Karpas-422 (cell line): Measurements from ENCODE around the gene IL17REL. TPM values are rescaled to one million over a fixed set of nuclear protein-coding genes. Genes with fewer than 3 reads are reported as not detected.
A peak's percentile ranks its signal among the peaks of the same experiment; 100 is the strongest.

Source experiments
- DNase-seq: peaks from one replicate; pipeline ENCODE4 v3.0.0-alpha.2; 2015
- H2AFZ ChIP-seq: fragments of 200-600 bp; sonication (generic); 2 replicates; pipeline ENCODE4 v1.6.1; 2014; ENCODE audit warnings: antibody characterized with exemption, low read length, mixed read lengths
- H3K27ac ChIP-seq: fragments of 200-600 bp; sonication (generic); 2 replicates; pipeline ENCODE4 v1.5.1; 2014; ENCODE audit warnings: mild to moderate bottlenecking, low read length, moderate library complexity
- H3K27me3 ChIP-seq: fragments of 200-600 bp; sonication (generic); 2 replicates; pipeline ENCODE4 v1.6.1; 2014; ENCODE audit warnings: low read length, mixed read lengths
- H3K36me3 ChIP-seq: fragments of 200-600 bp; sonication (generic); 2 replicates; pipeline ENCODE4 v1.6.1; 2014; ENCODE audit warnings: low read length, mixed read lengths; ENCODE audit not compliant: insufficient read depth
- H3K4me1 ChIP-seq: fragments of 200-600 bp; sonication (generic); 2 replicates; pipeline ENCODE4 v1.6.1; 2014; ENCODE audit warnings: mild to moderate bottlenecking, low read length, mixed read lengths
- H3K4me2 ChIP-seq: fragments of 200-600 bp; sonication (generic); 2 replicates; pipeline ENCODE4 v1.6.1; 2014; ENCODE audit warnings: low read length, low read depth, mild to moderate bottlenecking; ENCODE audit not compliant: poor library complexity, severe bottlenecking
- H3K4me3 ChIP-seq: fragments of 200-600 bp; sonication (generic); 2 replicates; pipeline ENCODE4 v1.5.1; 2014; ENCODE audit warnings: mild to moderate bottlenecking, antibody characterized with exemption, low read length, mixed read lengths
- H3K79me2 ChIP-seq: fragments of 200-600 bp; sonication (generic); 2 replicates; pipeline ENCODE4 v1.6.1; 2014; ENCODE audit warnings: mild to moderate bottlenecking, low read length, mixed read lengths
- H3K9ac ChIP-seq: fragments of 200-600 bp; sonication (generic); 2 replicates; pipeline ENCODE4 v1.6.0; 2014; ENCODE audit warnings: low read length
- H3K9me2 ChIP-seq: fragments of 200-600 bp; sonication (generic), shearing (Covaris generic); replicated peaks from 2 replicates; pipeline ENCODE4 v1.6.0; 2014; ENCODE audit warnings: mild to moderate bottlenecking, low read length, moderate library complexity; ENCODE audit not compliant: insufficient read depth
- H3K9me3 ChIP-seq: fragments of 300-700, 200-600 bp; sonication (generic); 2 replicates; pipeline ENCODE4 v1.6.1; 2014; ENCODE audit warnings: low read length, mixed read lengths
- H4K20me1 ChIP-seq: fragments of 200-600 bp; sonication (generic); 2 replicates; pipeline ENCODE4 v1.6.1; 2014; ENCODE audit warnings: mild to moderate bottlenecking, antibody characterized with exemption, low read length, low read depth; ENCODE audit not compliant: insufficient read depth
- total RNA-seq: library from RNA; depleted of rRNA; stranded (reverse); fragments of >200 nt; shearing (Covaris generic); gene quantifications from 2 replicates; pipeline ENCODE4 v1.2.3, GENCODE V29; 2014; ENCODE audit warnings: low replicate concordance

Gene IL17REL
- total RNA-seq, 1 experiment from 2014 or later, result not detected

DNA sequence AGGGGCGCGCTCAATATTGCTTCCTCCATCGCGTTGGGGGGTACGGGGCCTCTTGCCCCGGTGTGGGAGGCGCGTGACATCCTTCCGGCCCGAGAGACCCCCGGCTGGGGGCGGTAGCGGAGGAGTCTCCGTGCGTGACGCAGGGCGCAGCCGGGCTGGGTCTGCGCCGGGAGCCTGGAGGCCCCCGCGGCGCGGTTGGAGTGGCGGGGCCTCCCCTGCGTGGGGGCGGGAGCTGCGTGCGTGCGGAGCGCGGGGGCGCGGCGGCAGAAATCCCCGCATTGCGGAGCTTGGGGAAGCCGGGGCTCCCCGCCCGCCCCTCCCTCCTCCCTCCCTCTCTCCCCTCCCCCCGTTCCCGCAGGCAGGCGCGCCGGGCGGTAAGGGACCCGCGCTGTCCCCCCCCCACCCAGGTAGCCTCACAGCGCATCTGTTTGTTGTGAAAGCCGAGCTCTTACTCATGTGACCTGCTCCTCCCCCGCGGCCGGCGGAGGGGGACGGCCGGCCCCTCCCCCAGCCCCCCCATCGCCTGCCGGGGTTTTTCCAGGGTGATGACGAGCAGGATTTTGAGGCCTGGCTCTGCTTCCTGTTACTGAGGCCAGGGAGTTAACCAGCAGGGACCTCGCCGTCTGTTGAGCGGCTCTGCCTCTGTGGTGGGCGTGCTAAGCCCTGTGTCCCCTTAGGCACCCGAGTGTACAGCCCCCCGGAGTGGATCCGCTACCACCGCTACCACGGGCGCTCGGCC lies 50.4 kb downstream of the IL17REL start:
- peak overlapping the region; percentile 86 for H3K4me3 ChIP-seq
- no peaks in the 10 kb centered on the region for H3K9me3 ChIP-seq
- H3K9me2 ChIP-seq, result no peaks in the 10 kb centered on the region
- peak overlapping the region; percentile 91 for H3K9ac ChIP-seq
- peaks cover 52% of the 10 kb centered on the region for H4K20me1 ChIP-seq
- DNase-seq, result peak; percentile 56
- H2AFZ ChIP-seq, result no peak overlapping the region
- H3K36me3 ChIP-seq, result peaks cover 15% of the 10 kb centered on the region
- no peaks in the 10 kb centered on the region for H3K27me3 ChIP-seq
- H3K79me2 ChIP-seq, result peaks cover 7% of the 10 kb centered on the region
- peaks cover 33% of the 10 kb centered on the region for H3K4me1 ChIP-seq
- no peak overlapping the region for H3K27ac ChIP-seq
- peak overlapping the region; percentile 78 for H3K4me2 ChIP-seq

DNA sequence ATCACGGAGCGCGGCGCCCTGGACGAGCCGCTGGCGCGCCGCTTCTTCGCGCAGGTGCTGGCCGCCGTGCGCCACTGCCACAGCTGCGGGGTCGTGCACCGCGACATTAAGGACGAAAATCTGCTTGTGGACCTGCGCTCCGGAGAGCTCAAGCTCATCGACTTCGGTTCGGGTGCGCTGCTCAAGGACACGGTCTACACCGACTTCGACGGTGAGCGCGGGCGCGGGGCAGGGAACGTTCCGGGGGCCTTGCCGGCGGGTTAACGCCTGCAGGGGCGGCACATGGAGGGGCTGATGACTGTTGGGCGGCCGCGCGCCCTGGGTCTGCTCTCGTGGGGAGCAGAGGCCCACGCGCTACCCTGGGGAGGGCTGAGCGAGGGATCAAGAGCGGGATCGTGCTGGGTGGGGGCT lies 51.0 kb downstream of the IL17REL start:
- Histone ChIP-seq H3K9me2 (no peaks in the 10 kb centered on the region), H3K79me2 (peaks cover 7% of the 10 kb centered on the region), H2AFZ (no peak overlapping the region), H3K4me1 (peaks cover 27% of the 10 kb centered on the region), H3K4me2 (peak overlapping the region; percentile 78), H3K27me3 (no peaks in the 10 kb centered on the region), H3K4me3 (peak overlapping the region; percentile 86), H3K9me3 (no peaks in the 10 kb centered on the region), H3K27ac (no peak overlapping the region), H3K9ac (peak overlapping the region; percentile 91), H3K36me3 (peaks cover 15% of the 10 kb centered on the region), H4K20me1 (peaks cover 47% of the 10 kb centered on the region)
- no peak for DNase-seq

- H3K4me1 ChIP-seq, result peaks cover 26% of the 10 kb centered on the region
- H4K20me1 ChIP-seq, result peaks cover 44% of the 10 kb centered on the region
- peak overlapping the region; percentile 86 for H3K4me3 ChIP-seq
- H3K9me3 ChIP-seq, result no peaks in the 10 kb centered on the region
- DNase-seq, result peak; percentile 75
- peaks cover 15% of the 10 kb centered on the region for H3K36me3 ChIP-seq
- H3K9me2 ChIP-seq, result no peaks in the 10 kb centered on the region
- peaks cover 7% of the 10 kb centered on the region for H3K79me2 ChIP-seq
- no peak overlapping the region; the same call in 1 of the 2 replicates for H2AFZ ChIP-seq
- no peaks in the 10 kb centered on the region for H3K27me3 ChIP-seq
- H3K27ac ChIP-seq, result no peak overlapping the region
- H3K4me2 ChIP-seq, result peak overlapping the region; percentile 78
- H3K9ac ChIP-seq, result peak overlapping the region; percentile 91
Observed at GRCh38 chr22:49961005-49961600, 51.5 kb downstream of the IL17REL start.

GRCh38 chr22:49960159-49961004 lies 52.2 kb downstream of the IL17REL start, which contains the start of gene PIM3:
Gene PIM3 (plus strand): TSS chr22:49960772. CDS start chr22:49960948, 176 bp downstream.
- H3K27ac ChIP-seq, result no peak within 1 kb of the TSS
- H3K27me3 ChIP-seq, result no peaks in the 10 kb centered on the region
- peaks cover 7% of the 10 kb centered on the region for H3K79me2 ChIP-seq
- peak; percentile 98 for DNase-seq
- peaks cover 39% of the 10 kb centered on the region for H4K20me1 ChIP-seq
- peaks cover 26% of the 10 kb centered on the region for H3K4me1 ChIP-seq
- peak within 1 kb of the TSS; percentile 86 for H3K4me3 ChIP-seq
- H2AFZ ChIP-seq, result peak within 1 kb of the TSS; percentile 26
- H3K9ac ChIP-seq, result peak within 1 kb of the TSS; percentile 91
- no peaks in the 10 kb centered on the region for H3K9me3 ChIP-seq
- H3K9me2 ChIP-seq, result no peaks in the 10 kb centered on the region
- peaks cover 15% of the 10 kb centered on the region for H3K36me3 ChIP-seq
- peak within 1 kb of the TSS; percentile 86 for H3K4me2 ChIP-seq

- Histone ChIP-seq H3K27ac (no peak overlapping the region), H3K27me3 (no peaks in the 10 kb centered on the region), H3K36me3 (peaks cover 15% of the 10 kb centered on the region), H4K20me1 (peaks cover 33% of the 10 kb centered on the region), H3K9me2 (no peaks in the 10 kb centered on the region), H2AFZ (peak overlapping the region; percentile 26; the same call in 1 of the 2 replicates), H3K9me3 (no peaks in the 10 kb centered on the region), H3K4me3 (peak overlapping the region; percentile 66), H3K9ac (peak overlapping the region; percentile 91), H3K4me1 (peaks cover 26% of the 10 kb centered on the region), H3K4me2 (peak overlapping the region; percentile 86), H3K79me2 (peaks cover 7% of the 10 kb centered on the region)
- no peak for DNase-seq
Observed at GRCh38 chr22:49959782-49960158, 52.8 kb downstream of the IL17REL start.

GRCh38 chr22:49958931-49959781 lies 53.4 kb downstream of the IL17REL start:
- Histone ChIP-seq H3K36me3 (peaks cover 15% of the 10 kb centered on the region), H3K9me3 (no peaks in the 10 kb centered on the region), H3K4me1 (peaks cover 26% of the 10 kb centered on the region), H3K9ac (peak overlapping the region; percentile 91), H2AFZ (no peak overlapping the region), H3K9me2 (no peaks in the 10 kb centered on the region), H3K4me3 (peak overlapping the region; percentile 66), H4K20me1 (peaks cover 26% of the 10 kb centered on the region), H3K79me2 (peaks cover 7% of the 10 kb centered on the region), H3K27ac (no peak overlapping the region), H3K27me3 (no peaks in the 10 kb centered on the region), H3K4me2 (peak overlapping the region; percentile 86)
- no peak for DNase-seq

- DNase-seq, result no peak
- Histone ChIP-seq H3K27ac (no peak overlapping the region), H4K20me1 (peaks cover 19% of the 10 kb centered on the region), H2AFZ (no peak overlapping the region), H3K9me3 (no peaks in the 10 kb centered on the region), H3K4me2 (no peak overlapping the region), H3K79me2 (peaks cover 7% of the 10 kb centered on the region), H3K4me3 (no peak overlapping the region), H3K36me3 (peaks cover 11% of the 10 kb centered on the region), H3K4me1 (peaks cover 23% of the 10 kb centered on the region), H3K9me2 (no peaks in the 10 kb centered on the region), H3K27me3 (no peaks in the 10 kb centered on the region), H3K9ac (no peak overlapping the region)
Observed at GRCh38 chr22:49958366-49958921, 54.1 kb downstream of the IL17REL start.
